NCI-H345 treated with DMSO at 0.1 percent for 48 hours (cell line): ENCODE results near the gene ST8SIA5.

ENCODE experiments used
- DNase-seq: peaks from one replicate; lab custom pipeline; 2025; ENCODE audit not compliant: unreplicated experiment; lab: John Stamatoyannopoulos, UW

Gene ST8SIA5

GRCh38 chr18:46712406-46712805 lies 44.4 kb downstream of the ST8SIA5 start:
- no peak for DNase-seq

GRCh38 chr18:46711444-46711863 lies 45.4 kb downstream of the ST8SIA5 start:
- no peak for DNase-seq

- DNase-seq = no peak
Observed at GRCh38 chr18:46706968-46707367, 49.9 kb downstream of the ST8SIA5 start.

- DNase-seq = no peak
Observed at GRCh38 chr18:46705521-46705920, 51.3 kb downstream of the ST8SIA5 start.

GRCh38 chr18:46704816-46705215 lies 52.0 kb downstream of the ST8SIA5 start:
- DNase-seq = no peak

GRCh38 chr18:46704189-46704588 lies 52.7 kb downstream of the ST8SIA5 start:
- DNase-seq = no peak

GRCh38 chr18:46702471-46702870 lies 54.4 kb downstream of the ST8SIA5 start:
- no peak for DNase-seq

- DNase-seq = no peak
Observed at GRCh38 chr18:46700066-46700824, 56.6 kb downstream of the ST8SIA5 start.

GRCh38 chr18:46696702-46697101 lies 60.2 kb downstream of the ST8SIA5 start:
- DNase-seq = no peak

- DNase-seq = no peak
Observed at GRCh38 chr18:46696268-46696667, 60.6 kb downstream of the ST8SIA5 start.

GRCh38 chr18:46693996-46694395 lies 62.9 kb downstream of the ST8SIA5 start:
- DNase-seq = no peak

- no peak for DNase-seq
Observed at GRCh38 chr18:46688853-46689525, 67.9 kb downstream of the ST8SIA5 start.

- DNase-seq = no peak
Observed at GRCh38 chr18:46686186-46686585, 70.7 kb downstream of the ST8SIA5 start.

GRCh38 chr18:46683252-46683651 lies 73.6 kb downstream of the ST8SIA5 start:
- no peak for DNase-seq

- DNase-seq = no peak
Observed at GRCh38 chr18:46680784-46681695, 75.8 kb downstream of the ST8SIA5 start.

GRCh38 chr18:46679846-46680598 lies 76.8 kb downstream of the ST8SIA5 start:
- DNase-seq = no peak

GRCh38 chr18:46678785-46679399 lies 78.0 kb downstream of the ST8SIA5 start:
- no peak for DNase-seq

- DNase-seq = no peak
Observed at GRCh38 chr18:46678041-46678440, 78.8 kb downstream of the ST8SIA5 start.

GRCh38 chr18:46677611-46678010 lies 79.2 kb downstream of the ST8SIA5 start:
- DNase-seq = no peak

- DNase-seq = peak; percentile 20
Observed at GRCh38 chr18:46676182-46676835, 80.5 kb downstream of the ST8SIA5 start.
